GM12865 (cell line): ENCODE measurements around the gene CDYL.

Source experiments
- DNase-seq: peaks from one replicate; pipeline ENCODE4 v3.0.0; 2010; ENCODE audit warnings: low read depth
- H3K4me3 ChIP-seq: 2 replicates; pipeline ENCODE4 v1.5.1; 2011; ENCODE audit warnings: mild to moderate bottlenecking, low read depth, low read length, control low read depth
- TF ChIP-seq, protein P1 (sequence below): IDR thresholded peaks from 2 replicates; pipeline ENCODE4 v1.5.1; 2011; ENCODE audit warnings: low read length, control low read depth, low read depth, inconsistent platforms; ENCODE audit not compliant: insufficient read depth; ENCODE audit errors: missing control alignments

The CDYL gene

DNA sequence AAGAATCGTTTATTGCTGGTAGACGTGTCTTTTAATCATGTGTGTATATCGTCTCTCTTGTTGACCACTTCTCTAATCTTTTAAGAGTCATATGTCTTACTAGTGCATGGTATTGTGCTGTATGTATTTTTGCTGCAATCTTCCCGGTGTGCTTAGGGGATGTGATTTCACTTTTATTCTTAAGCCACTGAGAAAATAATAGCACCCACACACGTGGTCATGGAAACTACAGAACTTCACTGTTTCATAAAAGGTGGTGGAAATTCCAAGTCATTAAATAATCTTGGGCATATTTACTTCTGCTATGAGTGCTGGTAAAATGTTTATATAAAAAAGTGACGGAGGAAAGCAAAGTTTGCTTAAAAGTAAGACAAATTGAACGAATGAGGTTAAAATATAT, 3.0 kb upstream of the CDYL start:
- TF ChIP-seq, protein P1, sequence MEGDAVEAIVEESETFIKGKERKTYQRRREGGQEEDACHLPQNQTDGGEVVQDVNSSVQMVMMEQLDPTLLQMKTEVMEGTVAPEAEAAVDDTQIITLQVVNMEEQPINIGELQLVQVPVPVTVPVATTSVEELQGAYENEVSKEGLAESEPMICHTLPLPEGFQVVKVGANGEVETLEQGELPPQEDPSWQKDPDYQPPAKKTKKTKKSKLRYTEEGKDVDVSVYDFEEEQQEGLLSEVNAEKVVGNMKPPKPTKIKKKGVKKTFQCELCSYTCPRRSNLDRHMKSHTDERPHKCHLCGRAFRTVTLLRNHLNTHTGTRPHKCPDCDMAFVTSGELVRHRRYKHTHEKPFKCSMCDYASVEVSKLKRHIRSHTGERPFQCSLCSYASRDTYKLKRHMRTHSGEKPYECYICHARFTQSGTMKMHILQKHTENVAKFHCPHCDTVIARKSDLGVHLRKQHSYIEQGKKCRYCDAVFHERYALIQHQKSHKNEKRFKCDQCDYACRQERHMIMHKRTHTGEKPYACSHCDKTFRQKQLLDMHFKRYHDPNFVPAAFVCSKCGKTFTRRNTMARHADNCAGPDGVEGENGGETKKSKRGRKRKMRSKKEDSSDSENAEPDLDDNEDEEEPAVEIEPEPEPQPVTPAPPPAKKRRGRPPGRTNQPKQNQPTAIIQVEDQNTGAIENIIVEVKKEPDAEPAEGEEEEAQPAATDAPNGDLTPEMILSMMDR = no peak
- no peak overlapping the region for H3K4me3 ChIP-seq
- DNase-seq = no peak

- TF ChIP-seq, protein P1 = no peak
- DNase-seq = no peak
- no peak overlapping the region for H3K4me3 ChIP-seq
Observed at GRCh38 chr6:4774296-4774695, 1.9 kb upstream of the CDYL start.

GRCh38 chr6:4774715-4775493, 1.3 kb upstream of the CDYL start:
- no peak for DNase-seq
- TF ChIP-seq, protein P1 = no peak
- H3K4me3 ChIP-seq = peak overlapping the region; percentile 55

GRCh38 chr6:4775494-4776130, 592 bp upstream of the CDYL start:
- H3K4me3 ChIP-seq = peak overlapping the region; percentile 62
- TF ChIP-seq, protein P1 = peak; percentile 12
- peak; percentile 90 for DNase-seq

- peak; percentile 85 for DNase-seq
- TF ChIP-seq, protein P1 = no peak
Observed at GRCh38 chr6:4776493-4777393, 539 bp downstream of the CDYL start.

GRCh38 chr6:4777394-4777935, 1.3 kb downstream of the CDYL start:
- H3K4me3 ChIP-seq = peak overlapping the region; percentile 60
- TF ChIP-seq, protein P1 = no peak
- peak; percentile 49 for DNase-seq

More at GRCh38 chr6:4776493-4777393, 539 bp downstream of the CDYL start:
- H3K4me3 ChIP-seq = peak overlapping the region; percentile 60
